Middle frontal gyrus (tissue), 1 donor: ENCODE measurements around the gene RAPGEF5.

ENCODE experiments used
- DNase-seq: peaks from one replicate; pipeline ENCODE4 v3.0.0-alpha.2; 2015; ENCODE audit warnings: low spot score; ENCODE audit errors: extremely low spot score

The RAPGEF5 gene

GRCh38 chr7:22223807-22224206 is 133.1 kb downstream of the RAPGEF5 start:
- DNase-seq, result no peak

- no peak for DNase-seq
Observed at GRCh38 chr7:22220941-22221340, 136.0 kb downstream of the RAPGEF5 start.

GRCh38 chr7:22219739-22220493 is 137.0 kb downstream of the RAPGEF5 start:
- no peak for DNase-seq

- peak; percentile 69 for DNase-seq
Observed at GRCh38 chr7:22219036-22219435, 137.9 kb downstream of the RAPGEF5 start.

DNA sequence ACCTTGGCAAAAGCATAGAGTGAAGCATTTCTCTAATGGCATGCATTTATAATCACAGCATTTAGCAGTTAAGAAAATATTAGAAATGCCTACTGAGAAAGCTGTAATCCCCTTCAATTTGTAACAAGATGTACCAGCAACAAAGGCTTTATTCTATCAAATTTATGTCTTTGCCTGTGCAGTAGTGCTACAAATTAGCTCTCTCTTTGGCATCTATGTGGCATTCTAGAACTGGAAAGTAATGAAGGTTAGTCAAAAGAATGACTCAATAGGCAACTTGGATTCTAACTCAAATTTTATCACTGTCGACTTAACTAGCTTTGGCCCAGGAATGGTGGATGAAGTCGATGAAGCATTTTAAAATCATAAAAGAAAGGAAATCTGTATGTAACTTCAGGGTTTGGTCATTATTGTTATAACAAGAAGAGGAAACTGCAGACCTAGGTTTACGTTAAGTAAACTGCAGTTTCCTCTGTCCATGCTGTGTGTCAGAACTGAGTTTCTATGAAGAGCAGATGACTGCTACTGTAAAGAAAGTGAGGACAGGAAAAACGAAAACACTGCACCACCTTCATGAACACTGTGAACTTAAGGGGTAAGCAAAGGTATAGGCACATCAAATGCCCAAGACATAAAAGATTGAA is 140.0 kb downstream of the RAPGEF5 start:
- DNase-seq, result no peak

GRCh38 chr7:22216309-22216708 is 140.6 kb downstream of the RAPGEF5 start:
- DNase-seq, result no peak

DNA sequence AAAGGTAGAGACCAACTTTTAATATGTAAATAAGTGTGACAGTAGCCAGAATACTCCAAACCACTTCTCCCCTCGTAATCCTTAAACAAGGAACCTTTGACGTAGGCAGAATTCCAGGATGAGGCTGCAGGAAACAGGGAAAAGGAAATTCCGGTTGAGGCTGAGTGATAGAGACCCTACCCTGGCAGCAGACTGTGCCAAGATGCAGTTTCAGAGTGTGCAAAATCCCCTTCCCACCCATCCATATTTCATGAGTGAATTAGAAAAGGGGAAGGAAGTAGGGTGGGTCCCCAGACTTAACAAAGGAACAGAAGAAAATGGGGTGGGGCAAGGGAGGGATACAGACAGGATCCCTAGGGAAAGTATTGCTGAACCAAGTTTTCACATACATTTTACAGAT is 143.0 kb downstream of the RAPGEF5 start:
- no peak for DNase-seq

- DNase-seq, result no peak
Observed at GRCh38 chr7:22213081-22213480, 143.9 kb downstream of the RAPGEF5 start.

GRCh38 chr7:22210967-22211366 is 146.0 kb downstream of the RAPGEF5 start:
- no peak for DNase-seq

DNA sequence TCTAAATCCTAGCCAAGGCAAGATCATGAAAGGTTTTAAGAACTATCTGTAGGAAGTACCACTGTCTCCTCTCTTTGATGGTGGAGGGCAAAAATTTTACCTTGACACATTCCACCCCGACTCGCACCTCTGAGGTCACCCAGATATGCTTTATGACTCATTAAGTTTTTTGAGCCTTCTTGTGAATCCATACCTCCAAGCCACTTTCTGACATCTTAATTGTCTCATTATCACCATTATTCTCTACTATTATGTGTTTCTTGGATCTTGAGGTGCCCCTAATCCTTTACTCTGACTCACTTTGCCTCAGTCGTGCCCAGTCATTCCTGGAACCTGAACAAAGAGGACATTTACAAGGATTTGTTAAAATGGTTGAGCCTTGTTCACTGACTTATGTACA is 146.6 kb downstream of the RAPGEF5 start:
- DNase-seq, result no peak

DNA sequence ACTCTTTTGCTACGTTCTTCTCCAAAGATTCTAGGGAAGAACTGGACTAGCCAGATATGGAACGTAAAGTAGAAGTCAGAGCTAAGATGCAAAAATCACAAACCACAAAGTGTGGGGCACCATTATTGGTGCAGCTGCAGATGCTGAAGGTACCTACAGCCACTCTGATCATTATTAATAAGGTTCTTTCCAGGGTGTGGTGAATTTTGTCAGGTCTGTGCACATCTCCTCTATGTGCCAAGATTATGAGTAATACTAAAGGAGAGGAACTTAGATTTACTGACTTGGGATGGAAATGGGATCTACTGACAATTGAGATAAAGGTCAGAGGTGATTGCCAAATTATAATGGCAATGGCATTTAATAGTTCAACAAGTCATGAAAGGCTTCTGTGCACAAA is 148.2 kb downstream of the RAPGEF5 start:
- DNase-seq, result no peak

DNA sequence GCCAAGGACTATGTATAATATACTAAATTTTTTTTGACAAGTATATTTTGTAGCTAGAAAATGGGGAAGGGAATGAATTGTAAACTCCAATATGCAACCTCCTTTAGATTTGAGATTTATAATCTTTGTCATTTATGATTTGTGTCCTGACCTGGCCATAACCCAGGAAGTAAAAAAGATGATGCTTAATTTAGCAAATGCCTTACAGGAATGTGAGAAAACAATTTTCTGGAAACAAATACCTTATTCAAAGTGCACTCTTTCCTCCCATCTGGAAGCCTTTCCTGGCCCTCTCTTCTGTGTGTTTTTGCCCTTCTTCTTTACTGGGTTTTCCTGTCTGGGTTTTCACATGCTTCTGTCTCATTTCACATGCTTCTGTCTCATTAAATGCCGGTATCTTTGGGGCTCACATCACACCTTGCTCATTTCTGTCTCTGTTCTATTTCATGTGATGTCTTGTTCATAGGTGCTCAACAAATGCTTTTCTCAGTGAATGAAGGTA is 149.2 kb downstream of the RAPGEF5 start:
- no peak for DNase-seq

GRCh38 chr7:22205631-22206030 is 151.3 kb downstream of the RAPGEF5 start:
- DNase-seq, result no peak

- DNase-seq, result no peak
Observed at GRCh38 chr7:22204312-22204711, 152.6 kb downstream of the RAPGEF5 start.

DNA sequence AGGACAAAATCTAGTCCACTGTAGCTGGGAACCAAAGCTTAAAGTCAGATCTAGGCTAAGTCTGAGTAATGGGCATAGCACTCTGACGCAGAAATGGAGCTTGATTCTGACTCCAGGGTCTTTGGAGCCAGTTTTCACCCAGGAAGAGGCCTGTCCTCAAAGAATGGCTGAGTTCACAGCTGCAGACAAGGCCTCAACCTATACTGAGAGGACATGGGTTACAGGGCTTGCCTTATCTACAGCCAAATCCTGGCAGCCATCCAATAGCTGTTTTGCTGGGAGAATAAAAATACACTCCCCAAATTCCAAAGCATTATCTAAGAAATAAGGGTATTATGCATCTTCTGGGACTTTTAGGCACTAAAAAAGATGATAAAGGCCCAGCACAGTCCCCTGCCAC is 154.8 kb downstream of the RAPGEF5 start:
- DNase-seq, result no peak

GRCh38 chr7:22201186-22201880 is 155.6 kb downstream of the RAPGEF5 start:
- DNase-seq, result no peak

DNA sequence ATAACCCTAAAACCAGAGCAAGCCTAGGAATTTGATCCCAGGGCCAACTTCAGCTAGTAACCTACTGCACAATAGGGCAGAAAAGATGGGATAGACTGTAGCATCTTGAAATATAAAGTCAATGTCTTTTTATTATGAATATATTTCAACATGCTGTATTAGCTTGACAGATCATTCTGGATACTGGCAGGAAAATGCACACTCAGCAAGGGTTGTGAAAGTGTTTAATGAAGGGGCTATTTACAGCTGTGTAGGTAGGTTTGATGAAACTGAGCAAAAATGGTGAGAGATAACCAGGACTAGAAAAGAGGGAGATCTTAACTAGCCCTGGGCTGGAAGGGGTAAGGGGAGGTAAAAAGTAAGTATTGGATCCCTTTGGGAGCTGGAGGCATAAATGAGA is 156.2 kb downstream of the RAPGEF5 start:
- DNase-seq, result no peak

DNA sequence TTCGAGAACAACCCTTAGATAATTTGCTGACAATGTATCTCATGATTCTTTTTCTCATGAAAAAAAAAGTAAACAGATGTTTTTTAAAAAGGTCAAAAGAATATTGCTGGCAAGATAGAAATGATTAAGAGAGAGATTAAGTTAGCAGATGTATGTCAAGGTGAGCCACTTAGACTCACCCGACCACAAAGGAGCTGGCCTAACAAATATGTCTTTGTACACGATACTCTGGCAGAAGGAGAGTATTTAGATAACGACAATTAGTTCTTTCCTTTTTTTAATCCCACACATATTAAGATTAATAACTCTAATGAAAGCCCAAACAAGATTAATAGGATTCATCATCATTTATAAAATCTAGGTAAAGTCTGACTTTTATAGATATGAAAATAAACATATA is 156.7 kb downstream of the RAPGEF5 start:
- DNase-seq, result no peak

GRCh38 chr7:22197376-22197775 is 159.6 kb downstream of the RAPGEF5 start:
- no peak for DNase-seq

DNA sequence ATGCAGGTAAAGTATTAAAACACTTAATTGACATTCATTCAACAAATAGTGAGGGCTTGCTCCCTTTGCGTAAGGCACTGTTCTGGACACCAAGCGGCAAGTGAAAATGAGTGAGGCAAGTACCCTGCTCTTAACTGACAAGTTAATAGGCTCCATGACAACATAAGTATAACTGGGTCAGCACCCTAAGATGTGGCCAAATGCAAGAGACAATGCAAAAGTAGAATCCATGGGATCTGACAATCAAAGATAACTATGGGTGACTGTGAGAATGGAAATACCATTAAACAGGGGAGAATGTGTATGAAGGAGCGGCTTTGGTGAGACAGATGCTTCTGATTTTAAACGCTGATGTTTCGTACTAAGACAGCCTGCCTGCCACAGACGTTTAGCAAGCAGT is 160.5 kb downstream of the RAPGEF5 start:
- no peak for DNase-seq

- DNase-seq, result no peak
Observed at GRCh38 chr7:22195397-22196172, 161.4 kb downstream of the RAPGEF5 start.
